Nucleus accumbens (tissue), 56 donors: ENCODE results near the gene PRR5L.

Experiments used
- DNase-seq, 56 donors: peaks; one replicate each; lab custom pipeline; 2025; lab: John Stamatoyannopoulos, UW

The PRR5L gene

GRCh38 chr11:36295926-36296325 lies at the start of gene PRR5L:
Gene PRR5L, plus strand, starts transcription at chr11:36296288. Its CDS starts 104,834 bp downstream, at chr11:36401122.
- DNase-seq = peak in 44 of 56 donors; percentile 22 to 86 (median 68)

GRCh38 chr11:36247493-36247892 lies 48.6 kb upstream of the PRR5L start:
- no peak for DNase-seq

- no peak for DNase-seq
These were observed 47.7 kb upstream of the PRR5L start for GRCh38 chr11:36248436-36248835.

GRCh38 chr11:36249246-36249645 lies 46.8 kb upstream of the PRR5L start:
- DNase-seq = no peak

- DNase-seq = peak in 6 of 56 donors; percentile 17 to 28 (median 22)
These were observed 44.3 kb upstream of the PRR5L start for GRCh38 chr11:36251823-36252222.

- peak in 29 of 56 donors; percentile 6 to 52 (median 24) for DNase-seq
These were observed 42.9 kb upstream of the PRR5L start for GRCh38 chr11:36253238-36253637.

- no peak for DNase-seq
These were observed 41.4 kb upstream of the PRR5L start for GRCh38 chr11:36254713-36255112.

- no peak for DNase-seq
These were observed 38.7 kb upstream of the PRR5L start for GRCh38 chr11:36257351-36257750.

- peak in 39 of 56 donors; percentile 16 to 73 (median 47) for DNase-seq
These were observed 37.2 kb upstream of the PRR5L start for GRCh38 chr11:36258730-36259360.

- no peak for DNase-seq
These were observed 35.0 kb upstream of the PRR5L start for GRCh38 chr11:36261094-36261493.

GRCh38 chr11:36264011-36264972 lies 31.8 kb upstream of the PRR5L start:
- DNase-seq = no peak

- DNase-seq = no peak
These were observed 31.1 kb upstream of the PRR5L start for GRCh38 chr11:36264973-36265344.

- peak in 23 of 56 donors; percentile 6 to 58 (median 25) for DNase-seq
These were observed 30.1 kb upstream of the PRR5L start for GRCh38 chr11:36265793-36266628.

- DNase-seq = no peak
These were observed 29.3 kb upstream of the PRR5L start for GRCh38 chr11:36266767-36267166.

- DNase-seq = no peak
These were observed 27.6 kb upstream of the PRR5L start for GRCh38 chr11:36268337-36268985.

GRCh38 chr11:36270701-36271100 lies 25.4 kb upstream of the PRR5L start:
- no peak for DNase-seq

GRCh38 chr11:36271794-36272407 lies 24.2 kb upstream of the PRR5L start:
- DNase-seq = no peak

GRCh38 chr11:36273110-36273509 lies 23.0 kb upstream of the PRR5L start:
- DNase-seq = peak in 10 of 56 donors; percentile 14 to 38 (median 29)

- no peak for DNase-seq
These were observed 21.7 kb upstream of the PRR5L start for GRCh38 chr11:36274414-36274813.
